ENCODE results near the gene CSTF3. TPM values are rescaled to one million over a fixed set of nuclear protein-coding genes. Genes with fewer than 3 reads are reported as not detected.
A peak's percentile ranks its signal among the peaks of the same experiment; 100 is the strongest.

The CSTF3 gene
- total and polyA plus RNA-seq, 9 of the 15 experiments (the other 6 are each of a cell fraction or from before 2014, with no cell fraction given), result 37.0 to 111 (median 61.0) TPM

GRCh38 chr11:33072465-33072864, 88.8 kb downstream of the CSTF3 start:
- TF ChIP-seq ZNF57 (CRISPR knock-in tag; IDR thresholded peaks at IDR 0.05) (no peak), CEBPG (CRISPR knock-in tag; IDR thresholded peaks at IDR 0.05) (peak; percentile 77; the same call in 1 of the 2 replicates), CEBPG (tag; conservative IDR thresholded peaks at IDR 0.05 in 1 of 2, IDR thresholded peaks at IDR 0.05 in 1 of 2) (0 out of 4 replicates have a peak, but pooled peaks of 1 of the 2 experiments have one; percentile 20), ATF3 (IDR thresholded peaks at IDR 0.05) (peak; percentile 51; the same call in 1 of the 2 replicates), ATF3 (CRISPR knock-in tag; conservative IDR thresholded peaks at IDR 0.05) (no peak), KAT7 (CRISPR knock-in tag; IDR thresholded peaks at IDR 0.05; ENCODE audit: borderline replicate concordance) (no peak), ZNF584 (CRISPR knock-in tag; IDR thresholded peaks at IDR 0.05; ENCODE audit: low read depth) (peak; percentile 59; the same call in 1 of the 2 replicates)
- no peak for FAIRE-seq
- in situ Hi-C loops (cut with MboI) (no loop called here), intact Hi-C loops (cut with micrococcal nuclease) (no loop called here)
- no peaks in the 10 kb centered on the region for H3K4me1 ChIP-seq (replicated peaks in 1 of 2; ENCODE audit: control insufficient read depth in 2 of 2, insufficient read depth in 2 of 2, low read length in 2 of 2)
- H3K27me3 ChIP-seq (ENCODE audit: control insufficient read depth in 2 of 2, insufficient read depth in 2 of 2, low read length in 2 of 2), result no peaks in the 10 kb centered on the region
- peaks cover 23% of the 10 kb centered on the region; the same call in 2 of the 3 replicates for H3K36me3 ChIP-seq (ENCODE audit: control insufficient read depth, insufficient read depth, low read length)
- ChIA-PET POLR2A (interaction anchor here (2.2 kb wide), 1 partner anchor 11 kb away, joined by 6 read pairs; no protein-coding TSS in a partner anchor), CTCF (ENCODE audit: low intra/inter-chr PET ratio) (no interaction called here)
- WGBS (ENCODE audit: insufficient coverage, low coverage, missing lambda C conversion rate), result 21% methylated on average over 8 of the region's 8 CpGs
- H3K27ac ChIP-seq (ENCODE audit: extremely low read depth, low read depth, low read length), result no peak overlapping the region; the same call in 2 of the 3 replicates
- no TSS peak for BruUV-seq (replicated peaks)
- H3K9me1 ChIP-seq (ENCODE audit: control insufficient read depth, insufficient read depth, low read length), result no peaks in the 10 kb centered on the region
- H3K4me3 ChIP-seq, result no peak overlapping the region
- no peaks in the 10 kb centered on the region for H3K9me3 ChIP-seq (replicated peaks; ENCODE audit: control insufficient read depth, insufficient read depth, low read depth, low read length)
- no peak overlapping the region for H3K4me2 ChIP-seq (ENCODE audit: insufficient read depth, low read length)
- H2AFZ ChIP-seq (ENCODE audit: low read depth, low read length), result no peak overlapping the region
- H3K9ac ChIP-seq (ENCODE audit: insufficient read depth in 1 of 2, low read depth in 2 of 2, low read length in 2 of 2), result no peak overlapping the region
- H3K79me2 ChIP-seq (ENCODE audit: control insufficient read depth, insufficient read depth, low read length), result no peaks in the 10 kb centered on the region
- no peak for DNase-seq (ENCODE audit: extremely low read depth in 1 of 4, low spot score in 3 of 4)
- peak; percentile 73 for ATAC-seq
- H4K20me1 ChIP-seq (replicated peaks; ENCODE audit: control insufficient read depth, insufficient read depth, low read length), result no peaks in the 10 kb centered on the region
